PC-9 (cell line): ENCODE measurements around the gene PCK2. TPM values are rescaled to one million over a fixed set of nuclear protein-coding genes. Genes with fewer than 3 reads are reported as not detected.

ENCODE experiments used
- BruUV-seq: library from RNA; stranded (reverse); fragments of 400-500 nt; replicated peaks from 2 replicates; lab custom pipeline; 2021; lab: Mats Ljungman, UMichigan
- CTCF ChIA-PET: fragments of 300-600 bp; sonication (Branson Sonifier 250); formaldehyde crosslinking; loops from one replicate; lab custom pipeline; 2022; ENCODE audit warnings: antibody characterized with exemption; lab: Charles Lee
- POLR2A ChIA-PET: fragments of 300-600 bp; sonication (Branson Sonifier 250); formaldehyde crosslinking; loops from one replicate; lab custom pipeline; 2022; ENCODE audit warnings: antibody characterized with exemption; ENCODE audit not compliant: unreplicated experiment; lab: Charles Lee
- DNase-seq, 2 experiments: peaks; one replicate each; pipeline versions ENCODE4 v3.0.0 to v3.0.0-alpha.2; 2015 to 2022; ENCODE audit warnings: mixed read lengths in 1 of 2
- H2AFZ ChIP-seq: fragments of 200-600 bp; sonication (generic); 2 replicates; pipeline ENCODE4 v1.8.1; 2017; ENCODE audit warnings: antibody characterized with exemption
- H3F3A ChIP-seq: fragments of 200-600 bp; sonication (generic); 2 replicates; pipeline ENCODE4 v1.8.1; 2017; ENCODE audit warnings: antibody characterized with exemption, mild to moderate bottlenecking, low read depth; ENCODE audit not compliant: insufficient read depth
- H3K27ac ChIP-seq: fragments of 200-600 bp; sonication (generic); 2 replicates; pipeline ENCODE4 v1.6.1; 2016; ENCODE audit warnings: mixed run types
- H3K27me3 ChIP-seq: fragments of 200-600 bp; sonication (generic); 2 replicates; pipeline ENCODE4 v1.6.1; 2016; ENCODE audit warnings: low read depth, mixed run types; ENCODE audit not compliant: insufficient read depth
- H3K36me3 ChIP-seq: fragments of 200-600 bp; sonication (generic); 2 replicates; pipeline ENCODE4 v1.6.1; 2016; ENCODE audit warnings: low read depth, mixed run types
- H3K4me1 ChIP-seq: fragments of 200-600 bp; sonication (generic); replicated peaks from 2 replicates; pipeline ENCODE4 v1.6.1; 2016; ENCODE audit warnings: mixed run types; ENCODE audit not compliant: insufficient read depth
- H3K4me2 ChIP-seq: fragments of 200-600 bp; sonication (generic); 2 replicates; pipeline ENCODE4 v1.6.1; 2017; ENCODE audit warnings: mixed run types
- H3K4me3 ChIP-seq: fragments of 200-600 bp; sonication (generic); 2 replicates; pipeline ENCODE4 v1.6.1; 2016; ENCODE audit warnings: mixed run types
- H3K79me2 ChIP-seq: fragments of 200-600 bp; sonication (generic); 2 replicates; pipeline ENCODE4 v1.6.1; 2017; ENCODE audit warnings: low read depth, mixed run types
- H3K9me2 ChIP-seq: fragments of 200-600 bp; sonication (generic); 2 replicates; pipeline ENCODE4 v1.8.1; 2017; ENCODE audit warnings: mild to moderate bottlenecking; ENCODE audit not compliant: insufficient read depth
- H3K9me3 ChIP-seq: fragments of 200-600 bp; sonication (generic); 2 replicates; pipeline ENCODE4 v1.8.1; 2016; ENCODE audit warnings: low read depth; ENCODE audit not compliant: insufficient read depth
- H4K20me1 ChIP-seq: fragments of 200-600 bp; sonication (generic); 2 replicates; pipeline ENCODE4 v1.8.1; 2017; ENCODE audit not compliant: insufficient read depth
- EZH2 ChIP-seq: fragments of 200-600 bp; sonication (generic); IDR thresholded peaks from 2 replicates; pipeline ENCODE4 v1.8.0; 2017; ENCODE audit warnings: antibody characterized with exemption, low read depth
- intact Hi-C: fragments of 100-400 bp; cut with micrococcal nuclease; formaldehyde crosslinking; loops from one replicate; pipeline ENCODE4 v1.10.0; 2022; ENCODE audit not compliant: unreplicated experiment
- total RNA-seq: library from RNA; stranded (reverse); gene quantifications from 2 replicates; pipeline ENCODE4 v1.2.3, GENCODE V29; 2021
- TF ChIP-seq, protein P1 (sequence below): fragments of 200-600 bp; sonication (generic); conservative IDR thresholded peaks from 2 replicates; pipeline ENCODE4 v1.6.1; 2017; ENCODE audit warnings: mixed run types, antibody characterized with exemption, mild to moderate bottlenecking, moderate library complexity

The PCK2 gene
- total RNA-seq, 1 experiment from 2014 or later: 77.4 TPM

DNA sequence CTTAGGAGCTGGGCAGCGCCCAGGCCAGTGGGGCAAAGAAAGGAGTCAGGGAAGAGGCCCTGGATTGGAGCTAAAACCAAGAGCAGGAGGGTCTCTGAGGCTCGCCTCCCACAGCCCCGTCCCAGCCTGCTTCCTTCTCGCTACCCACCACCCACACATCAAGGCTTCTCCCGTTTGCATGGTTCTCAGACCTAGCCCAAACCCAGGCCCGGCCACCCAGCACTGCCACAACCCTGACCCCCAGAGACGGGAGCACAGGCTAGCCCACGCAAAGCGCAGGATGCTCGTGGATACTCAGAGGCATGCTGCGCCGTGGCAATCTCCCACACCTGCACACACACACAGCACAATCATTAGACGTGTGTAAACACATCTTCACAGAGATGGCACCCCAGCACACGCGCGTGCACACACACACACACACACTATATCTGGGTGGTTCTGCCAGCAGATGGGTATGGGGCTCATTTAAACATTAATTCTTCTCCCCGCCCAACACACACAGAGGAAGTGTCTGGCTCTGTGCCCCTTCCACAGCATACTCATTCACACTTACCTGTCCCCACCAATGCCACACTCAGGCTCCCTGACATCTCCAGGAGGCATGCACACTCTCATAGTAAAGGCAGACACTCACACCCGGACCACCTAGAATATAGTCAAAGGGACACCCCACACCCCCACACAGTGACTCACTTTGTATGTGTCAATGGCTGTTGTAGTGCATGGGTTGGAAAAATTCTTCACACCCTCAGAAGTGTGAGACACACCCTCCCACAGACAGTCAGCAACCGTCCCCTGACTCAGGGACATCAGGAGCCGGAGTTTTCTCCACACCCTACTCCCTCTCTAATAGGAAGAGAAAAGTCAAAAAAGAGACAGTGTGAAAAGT is 41.2 kb upstream of the PCK2 start:
- Histone ChIP-seq H3K9me3 (no peaks in the 10 kb centered on the region), H3K4me3 (no peak overlapping the region; the same call in 1 of the 2 replicates), H3K4me1 (no peaks in the 10 kb centered on the region), H3K27ac (no peak overlapping the region), H3K4me2 (peak overlapping the region; percentile 79; the same call in 1 of the 2 replicates), H3K9me2 (no peaks in the 10 kb centered on the region), H3F3A (no peaks in the 10 kb centered on the region), H2AFZ (no peak overlapping the region), H3K36me3 (no peaks in the 10 kb centered on the region), H3K79me2 (no peaks in the 10 kb centered on the region), H4K20me1 (no peaks in the 10 kb centered on the region), H3K27me3 (peaks cover 36% of the 10 kb centered on the region)
- CTCF ChIA-PET: interaction anchor here (0.5 to 0.6 kb wide), 2 partner anchors 35 to 704 kb away, joined by 3 to 4 read pairs; no protein-coding TSS in a partner anchor
- TF ChIP-seq, protein P1, sequence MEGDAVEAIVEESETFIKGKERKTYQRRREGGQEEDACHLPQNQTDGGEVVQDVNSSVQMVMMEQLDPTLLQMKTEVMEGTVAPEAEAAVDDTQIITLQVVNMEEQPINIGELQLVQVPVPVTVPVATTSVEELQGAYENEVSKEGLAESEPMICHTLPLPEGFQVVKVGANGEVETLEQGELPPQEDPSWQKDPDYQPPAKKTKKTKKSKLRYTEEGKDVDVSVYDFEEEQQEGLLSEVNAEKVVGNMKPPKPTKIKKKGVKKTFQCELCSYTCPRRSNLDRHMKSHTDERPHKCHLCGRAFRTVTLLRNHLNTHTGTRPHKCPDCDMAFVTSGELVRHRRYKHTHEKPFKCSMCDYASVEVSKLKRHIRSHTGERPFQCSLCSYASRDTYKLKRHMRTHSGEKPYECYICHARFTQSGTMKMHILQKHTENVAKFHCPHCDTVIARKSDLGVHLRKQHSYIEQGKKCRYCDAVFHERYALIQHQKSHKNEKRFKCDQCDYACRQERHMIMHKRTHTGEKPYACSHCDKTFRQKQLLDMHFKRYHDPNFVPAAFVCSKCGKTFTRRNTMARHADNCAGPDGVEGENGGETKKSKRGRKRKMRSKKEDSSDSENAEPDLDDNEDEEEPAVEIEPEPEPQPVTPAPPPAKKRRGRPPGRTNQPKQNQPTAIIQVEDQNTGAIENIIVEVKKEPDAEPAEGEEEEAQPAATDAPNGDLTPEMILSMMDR: no peak
- TF ChIP-seq EZH2: no peak
- BruUV-seq: no TSS peak
- DNase-seq: no peak
- POLR2A ChIA-PET: interaction anchor here (0.6 kb wide), 1 partner anchor 1076 kb away, joined by 8 read pairs; no protein-coding TSS in a partner anchor
- intact Hi-C loops: no loop called here

DNA sequence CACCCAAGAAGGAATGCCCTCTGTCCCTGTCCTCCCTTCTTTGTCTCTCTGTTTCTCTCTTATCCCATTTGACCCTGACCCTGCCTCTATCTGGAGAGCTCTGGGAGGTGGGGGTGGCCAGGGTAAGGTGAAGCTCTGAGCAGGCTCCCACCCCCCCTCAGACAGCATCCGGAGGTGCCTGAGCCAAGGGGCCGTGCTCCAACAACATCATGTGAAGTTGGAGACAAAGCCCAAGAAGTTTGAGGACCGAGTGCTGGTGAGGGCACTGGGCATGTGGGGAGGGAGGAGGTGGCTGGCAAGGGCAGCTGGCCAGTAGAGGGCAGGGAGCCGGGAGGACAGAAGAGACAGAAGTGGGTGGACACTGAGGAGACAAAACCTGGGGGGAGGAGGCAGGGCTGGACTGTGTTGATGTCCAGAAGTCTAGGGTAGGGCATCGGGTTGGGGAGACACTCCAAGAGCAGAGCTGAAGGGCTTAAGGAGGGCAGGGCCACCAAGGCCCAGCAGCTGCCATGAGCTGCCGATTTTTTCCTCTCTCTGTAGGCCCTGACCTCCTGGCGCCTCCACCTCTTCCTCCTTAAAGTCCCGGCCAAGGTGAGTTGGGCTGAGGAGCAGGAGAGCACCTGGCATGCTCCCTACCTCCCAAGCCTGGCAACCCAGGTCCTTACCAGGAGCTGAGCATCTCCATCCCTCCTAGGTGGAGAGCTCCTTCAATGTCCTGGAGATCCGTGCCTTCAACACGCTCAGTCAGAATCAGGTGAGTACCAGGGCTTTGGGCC is 40.4 kb upstream of the PCK2 start:
- Histone ChIP-seq H2AFZ (no peak overlapping the region), H4K20me1 (no peaks in the 10 kb centered on the region), H3K79me2 (no peaks in the 10 kb centered on the region), H3K9me3 (no peaks in the 10 kb centered on the region), H3K36me3 (no peaks in the 10 kb centered on the region), H3K4me3 (no peak overlapping the region), H3K27ac (no peak overlapping the region), H3K9me2 (no peaks in the 10 kb centered on the region), H3K4me2 (no peak overlapping the region), H3K4me1 (no peaks in the 10 kb centered on the region), H3F3A (no peaks in the 10 kb centered on the region), H3K27me3 (peaks cover 36% of the 10 kb centered on the region)
- intact Hi-C loops: no loop called here
- POLR2A ChIA-PET: no interaction called here
- no peak for DNase-seq
- CTCF ChIA-PET: no interaction called here
- BruUV-seq: no TSS peak
- TF ChIP-seq, protein P1: no peak
- no peak for TF ChIP-seq EZH2

DNA sequence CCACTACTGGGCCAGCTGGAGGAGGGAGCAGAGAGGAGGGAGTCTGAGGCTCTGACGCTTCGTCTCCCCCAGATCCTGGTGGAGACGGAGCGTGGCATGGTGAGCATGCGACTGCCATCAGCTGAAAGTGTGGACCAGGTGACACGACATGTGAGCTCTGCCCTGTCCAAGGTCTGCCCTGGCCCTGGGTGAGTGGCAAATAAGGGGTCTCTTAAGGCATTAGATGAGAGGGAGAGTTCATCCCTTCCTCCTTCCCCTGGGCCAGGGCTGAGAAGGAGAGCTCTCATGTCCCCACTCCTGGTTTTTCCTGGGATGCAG is 39.8 kb upstream of the PCK2 start:
- no peaks in the 10 kb centered on the region for H3K9me2 ChIP-seq
- no peak overlapping the region for H3K4me2 ChIP-seq
- peaks cover 31% of the 10 kb centered on the region for H3K27me3 ChIP-seq
- no peaks in the 10 kb centered on the region for H3F3A ChIP-seq
- H3K27ac ChIP-seq: no peak overlapping the region
- H4K20me1 ChIP-seq: no peaks in the 10 kb centered on the region
- H3K9me3 ChIP-seq: no peaks in the 10 kb centered on the region
- no peak for DNase-seq
- no peak overlapping the region for H2AFZ ChIP-seq
- no peaks in the 10 kb centered on the region for H3K79me2 ChIP-seq
- no peaks in the 10 kb centered on the region for H3K4me1 ChIP-seq
- no TSS peak for BruUV-seq
- intact Hi-C loops: no loop called here
- ChIA-PET CTCF (interaction anchor here (0.6 kb wide), 1 partner anchor 161 kb away, joined by 4 read pairs; no protein-coding TSS in a partner anchor), POLR2A (no interaction called here)
- no peak overlapping the region for H3K4me3 ChIP-seq
- H3K36me3 ChIP-seq: no peaks in the 10 kb centered on the region
- TF ChIP-seq, protein P1: no peak
- TF ChIP-seq EZH2: no peak
